ENCODE data around the gene RUSF1.
A peak's percentile ranks its signal among the peaks of the same experiment; 100 is the strongest.

Gene RUSF1

DNA sequence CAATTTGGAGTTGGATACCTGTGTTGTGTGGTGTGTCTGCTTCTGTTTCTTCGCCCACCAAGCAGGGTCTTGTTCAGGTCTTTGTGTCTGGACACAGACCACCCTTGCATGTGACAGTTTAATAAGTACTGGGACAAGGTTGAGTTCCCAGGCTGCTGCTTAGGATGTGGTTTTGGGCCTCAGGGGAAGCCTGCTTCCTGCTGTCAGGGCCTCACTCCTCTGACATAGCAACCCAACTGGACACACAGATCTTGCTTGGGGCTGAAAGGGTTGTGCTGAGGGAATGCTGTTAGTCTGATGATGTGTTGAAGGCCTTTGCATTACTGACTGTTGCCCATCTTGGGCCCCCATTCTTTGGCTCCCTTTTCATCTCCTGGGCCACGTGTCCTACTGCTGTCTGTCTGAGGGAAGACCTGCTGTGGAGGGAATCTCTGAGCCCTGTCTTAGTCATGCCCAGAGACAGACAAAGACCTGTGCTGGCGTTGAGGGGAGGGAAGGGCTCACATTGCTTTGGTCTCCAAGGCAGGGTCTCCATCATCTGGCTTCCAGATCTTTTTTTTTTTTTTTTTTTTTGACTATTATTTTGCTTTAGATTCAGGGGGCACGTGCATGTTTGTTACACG lies 40.9 kb downstream of the RUSF1 start:
- DNase-seq = no peak

DNA sequence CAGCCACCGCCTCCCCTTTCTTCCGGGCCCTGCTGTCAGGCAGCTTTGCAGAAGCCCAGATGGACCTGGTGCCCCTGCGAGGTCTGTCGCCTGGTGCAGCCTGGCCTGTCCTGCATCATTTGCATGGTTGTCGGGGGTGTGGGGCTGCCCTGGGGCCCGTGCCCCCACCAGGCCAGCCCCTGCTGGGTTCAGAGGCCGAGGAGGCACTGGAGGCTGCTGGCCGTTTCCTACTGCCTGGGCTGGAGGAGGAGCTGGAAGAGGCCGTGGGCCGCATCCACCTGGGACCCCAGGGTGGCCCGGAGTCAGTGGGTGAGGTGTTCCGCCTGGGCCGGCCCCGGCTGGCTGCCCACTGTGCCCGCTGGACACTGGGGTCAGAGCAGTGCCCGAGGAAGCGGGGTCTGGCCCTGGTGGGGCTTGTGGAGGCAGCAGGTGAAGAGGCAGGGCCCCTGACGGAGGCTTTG lies 41.8 kb downstream of the RUSF1 start:
- DNase-seq = no peak

DNA sequence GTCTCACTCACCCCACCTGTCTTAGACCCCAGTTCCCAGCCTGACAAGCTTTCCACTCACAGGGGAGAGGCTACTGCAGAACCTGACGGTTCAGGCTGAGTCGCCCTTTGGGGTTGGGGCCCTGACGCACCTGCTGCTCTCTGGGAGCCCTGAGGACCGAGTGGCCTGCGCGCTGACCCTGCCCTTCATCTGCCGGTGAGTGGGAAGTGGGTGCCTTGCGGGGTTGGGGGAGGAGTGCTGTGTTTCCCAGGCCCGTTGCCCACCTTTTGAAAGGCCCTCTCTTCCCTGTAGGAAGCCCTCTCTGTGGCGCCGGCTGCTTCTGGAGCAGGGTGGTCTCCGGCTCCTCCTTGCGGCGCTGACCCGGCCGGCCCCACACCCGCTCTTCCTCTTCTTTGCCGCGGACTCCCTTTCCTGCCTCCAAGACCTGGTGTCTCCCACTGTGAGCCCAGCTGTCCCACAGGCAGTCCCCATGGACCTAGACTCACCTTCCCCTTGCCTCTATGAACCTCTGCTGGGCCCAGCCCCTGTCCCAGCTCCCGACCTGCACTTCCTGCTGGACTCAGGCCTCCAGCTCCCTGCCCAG lies 42.3 kb downstream of the RUSF1 start:
- no peak for DNase-seq

GRCh38 chr16:31464781-31465260 lies 43.4 kb downstream of the RUSF1 start:
- no peak for DNase-seq

DNA sequence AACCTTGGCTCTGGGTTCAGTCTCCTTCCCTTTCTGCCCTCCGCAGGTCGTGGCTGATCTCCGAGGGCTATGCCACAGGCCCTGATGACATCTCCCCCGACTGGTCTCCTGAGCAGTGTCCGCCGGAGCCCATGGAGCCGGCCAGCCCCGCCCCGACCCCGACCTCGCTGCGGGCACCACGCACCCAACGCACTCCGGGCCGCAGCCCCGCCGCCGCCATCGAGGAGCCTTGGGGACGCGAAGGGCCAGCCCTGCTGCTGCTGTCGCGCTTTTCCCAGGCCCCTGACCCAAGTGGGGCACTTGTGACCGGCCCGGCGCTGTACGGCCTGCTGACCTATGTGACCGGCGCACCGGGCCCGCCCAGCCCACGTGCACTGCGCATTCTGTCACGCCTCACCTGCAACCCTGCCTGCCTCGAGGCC lies 43.8 kb downstream of the RUSF1 start:
- DNase-seq = no peak

DNA sequence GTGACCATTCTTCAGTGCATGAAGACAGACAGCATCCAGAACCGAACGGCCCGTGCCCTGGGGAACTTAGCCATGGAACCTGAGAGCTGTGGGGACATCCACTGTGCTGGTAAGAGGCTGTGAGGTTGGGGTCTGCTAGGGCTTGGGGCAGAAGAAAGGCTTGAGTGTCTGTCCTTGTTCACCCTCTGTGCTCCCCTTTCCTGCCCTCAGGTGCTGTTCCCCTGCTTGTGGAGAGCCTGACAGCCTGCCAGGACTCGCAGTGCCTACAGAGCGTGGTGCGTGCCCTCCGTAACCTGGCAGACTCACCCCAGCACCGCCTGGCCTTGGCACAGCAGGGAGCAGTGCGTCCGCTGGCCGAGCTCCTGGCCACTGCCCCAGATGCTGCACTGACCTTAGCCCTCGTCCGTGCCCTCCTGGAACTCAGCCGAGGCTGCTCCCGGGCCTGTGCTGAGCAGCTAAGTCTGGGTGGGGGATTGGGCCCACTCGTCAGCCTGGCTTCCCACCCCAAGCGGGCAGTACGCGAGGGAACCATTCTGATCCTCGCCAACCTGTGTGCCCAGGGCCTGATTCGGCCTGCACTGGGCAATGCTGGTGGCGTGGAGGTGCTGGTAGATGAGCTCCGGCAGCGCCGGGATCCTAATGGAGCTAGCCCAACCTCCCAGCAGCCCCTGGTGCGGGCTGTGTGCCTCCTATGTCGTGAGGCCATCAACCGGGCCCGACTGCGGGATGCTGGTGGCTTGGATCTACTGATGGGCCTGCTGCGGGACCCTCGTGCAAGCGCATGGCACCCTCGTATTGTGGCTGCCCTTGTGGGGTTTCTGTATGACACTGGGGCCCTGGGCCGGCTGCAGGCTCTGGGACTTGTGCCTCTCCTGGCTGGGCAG lies 46.0 kb downstream of the RUSF1 start:
- DNase-seq = no peak

- no peak for DNase-seq
Observed at GRCh38 chr16:31461201-31461920, 46.8 kb downstream of the RUSF1 start.

GRCh38 chr16:31460582-31461002 lies 47.6 kb downstream of the RUSF1 start:
- DNase-seq = no peak

DNA sequence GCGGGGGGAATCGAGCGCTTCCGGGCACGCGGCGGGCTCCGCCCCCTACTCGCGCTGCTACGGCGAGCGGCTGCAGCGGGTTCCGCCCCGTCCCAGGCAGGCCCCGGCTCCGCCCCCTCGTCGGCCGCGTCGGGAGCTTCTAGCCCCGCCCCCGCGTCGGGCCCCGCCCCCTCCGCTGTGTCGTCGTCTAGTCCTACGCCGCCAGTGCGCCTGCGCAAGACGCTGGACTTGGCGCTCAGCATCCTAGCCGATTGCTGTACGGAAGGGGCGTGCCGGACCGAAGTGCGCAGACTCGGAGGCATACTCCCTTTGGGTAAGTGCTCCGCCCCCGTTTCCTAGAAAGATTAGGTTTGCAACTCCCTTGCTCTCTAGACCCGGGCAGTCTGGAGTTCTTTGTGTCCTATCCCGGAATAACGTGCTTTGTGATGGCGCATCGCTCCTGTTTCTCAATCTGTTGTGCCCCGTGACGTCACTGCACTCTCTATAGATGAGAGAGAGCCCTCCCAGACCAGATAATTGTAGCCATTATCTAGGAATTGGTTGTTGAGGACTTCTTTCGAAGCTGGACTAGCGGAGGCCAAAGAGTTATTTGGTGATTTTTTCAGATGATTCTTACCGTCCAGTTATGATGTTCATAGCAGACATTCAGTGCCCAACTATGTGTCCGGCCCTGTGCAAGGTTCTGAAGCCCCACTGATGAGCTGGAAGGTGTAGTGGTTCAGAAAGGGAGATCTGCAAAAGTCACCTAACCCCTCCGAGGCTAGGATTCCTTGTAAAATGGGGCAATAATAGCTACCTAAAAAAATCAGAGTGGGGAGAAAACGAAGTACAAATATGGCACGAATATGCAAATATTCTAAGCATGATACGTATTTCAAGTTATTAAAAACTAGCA lies 48.3 kb downstream of the RUSF1 start:
- DNase-seq = peak; percentile 100

GRCh38 chr16:31458844-31459686 lies 49.1 kb downstream of the RUSF1 start, which contains the start of gene ARMC5:
TSS of gene ARMC5 (plus strand) at chr16:31459501. CDS start at chr16:31459525, 24 bp downstream.
- peak; percentile 98 for DNase-seq

DNA sequence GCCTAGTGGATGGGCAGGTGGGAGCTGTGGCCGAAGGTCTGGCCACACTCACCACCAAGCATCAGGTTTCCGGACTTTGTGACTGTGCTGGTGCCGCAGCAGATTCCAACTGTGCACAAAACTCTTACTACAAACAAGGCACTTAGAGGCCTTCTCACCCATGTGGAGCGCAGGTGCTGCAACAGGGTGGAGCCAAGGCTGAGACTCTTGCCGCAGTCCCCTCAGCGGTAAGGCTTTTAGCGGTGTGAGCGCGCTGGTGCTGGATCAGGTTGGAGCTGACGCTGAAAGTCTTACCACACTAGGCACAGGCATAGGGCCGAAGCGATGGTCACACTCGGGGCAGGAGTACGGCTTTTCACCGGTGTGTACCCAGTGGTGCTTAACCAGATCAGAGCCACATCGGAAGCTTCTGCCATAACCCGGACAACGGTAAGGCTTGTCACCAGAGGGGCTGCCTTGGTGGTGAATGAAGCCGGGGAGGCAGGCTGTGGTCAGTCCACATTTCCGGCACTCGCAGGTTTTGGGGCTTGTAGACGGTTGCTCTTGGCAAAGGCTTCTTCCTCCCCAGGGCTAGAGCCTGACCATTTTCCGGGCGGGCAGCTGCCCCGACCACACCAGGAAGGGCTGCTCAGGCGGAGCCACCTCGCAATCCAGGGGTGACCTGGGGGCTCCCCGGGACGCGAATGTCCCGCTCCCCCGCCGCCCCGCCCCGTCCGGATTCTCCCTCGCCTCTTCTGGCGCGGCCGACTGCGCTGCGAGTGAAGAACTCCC lies 49.9 kb downstream of the RUSF1 start:
- peak; percentile 57 for DNase-seq

GRCh38 chr16:31456988-31457360 lies 51.2 kb downstream of the RUSF1 start:
- DNase-seq = no peak

DNA sequence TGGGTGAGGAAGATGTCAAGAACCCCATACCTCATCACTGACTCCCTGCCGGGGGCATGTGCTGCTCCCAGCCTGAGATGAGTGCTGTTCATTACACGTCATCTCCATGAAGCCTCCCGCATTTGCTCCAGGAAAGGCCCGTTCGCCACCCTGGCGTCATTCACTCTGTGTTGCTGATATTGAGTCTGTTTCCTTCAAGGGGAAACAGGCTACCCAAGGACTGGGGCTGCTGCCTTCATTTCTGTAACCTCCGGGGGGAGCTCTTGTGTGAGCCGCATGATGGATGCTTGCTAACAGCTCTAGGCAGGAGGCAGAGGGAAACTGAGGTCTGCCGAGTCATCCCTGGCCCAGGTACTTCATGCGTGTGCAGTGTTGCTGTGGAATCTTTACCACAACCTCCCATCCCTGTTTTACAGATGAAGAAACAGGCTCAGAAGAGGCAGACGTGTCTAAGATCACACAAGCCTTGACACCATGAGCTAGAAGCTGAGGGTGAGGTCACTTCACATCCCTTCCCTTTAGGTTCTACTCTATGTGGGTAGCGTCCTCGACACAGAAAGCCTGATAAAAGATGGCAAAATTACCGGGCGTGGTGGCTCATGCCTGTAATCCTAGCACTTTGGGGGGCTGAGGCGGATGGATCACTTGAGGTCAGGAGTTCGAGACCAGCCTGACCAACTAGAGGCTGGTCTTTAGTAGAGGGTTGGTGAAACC lies 52.4 kb downstream of the RUSF1 start:
- DNase-seq = peak; percentile 49

- no peak for DNase-seq
Observed at GRCh38 chr16:31453255-31454204, 54.7 kb downstream of the RUSF1 start.

GRCh38 chr16:31452631-31453106 lies 55.5 kb downstream of the RUSF1 start:
- no peak for DNase-seq

DNA sequence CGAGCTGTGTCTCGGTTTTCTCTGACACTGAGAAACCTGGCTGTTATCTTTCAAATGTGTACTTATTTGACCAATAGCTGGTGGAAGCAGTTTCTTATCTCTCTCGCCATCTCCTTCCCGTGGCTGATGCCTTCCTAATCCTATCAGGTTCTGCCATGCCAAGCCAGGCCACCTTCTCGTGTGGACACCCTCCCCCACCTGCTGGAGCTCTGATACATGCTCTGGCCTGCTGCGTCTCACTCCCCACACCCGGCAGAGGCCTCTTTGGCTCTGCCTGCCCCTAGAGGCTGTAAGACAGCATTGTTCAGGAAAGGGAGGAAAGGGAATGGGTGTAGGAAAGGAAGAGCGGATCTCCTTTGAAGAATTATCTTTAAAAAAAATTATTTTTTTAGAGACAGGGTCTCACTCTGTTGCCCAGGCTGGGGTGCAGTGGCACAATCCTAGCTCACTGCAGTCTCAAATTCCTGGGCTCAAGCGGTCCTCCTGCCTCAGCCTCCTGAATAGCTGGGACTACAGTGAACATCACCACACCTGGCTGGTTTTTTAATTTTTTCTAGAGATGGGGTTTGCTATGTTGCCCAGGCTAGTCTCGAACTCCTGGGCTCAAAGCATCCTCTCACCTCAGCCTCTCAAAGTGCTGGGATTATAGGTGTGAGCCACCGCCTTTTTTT lies 56.4 kb downstream of the RUSF1 start:
- peak; percentile 39 for DNase-seq

DNA sequence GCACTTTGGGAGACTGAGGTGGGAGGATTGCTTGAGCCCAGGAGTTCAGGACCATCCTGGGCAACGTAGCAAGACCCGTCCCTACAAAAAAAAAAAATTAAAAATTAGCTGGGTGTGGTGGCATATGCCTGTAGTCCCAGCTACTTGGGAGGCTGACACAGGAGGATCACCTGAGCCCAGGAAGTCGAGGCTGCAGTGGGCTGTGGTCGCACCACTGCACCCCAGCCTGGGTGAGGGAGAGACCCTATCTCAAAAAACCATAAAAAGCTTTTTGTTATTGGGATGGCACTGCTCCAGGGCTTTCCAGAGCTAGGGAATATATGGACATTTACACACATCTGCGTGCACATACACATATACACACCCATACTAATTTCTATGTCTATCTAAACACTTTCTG lies 57.0 kb downstream of the RUSF1 start:
- DNase-seq = no peak

Measured in stimulated activated CD4-positive, alpha-beta T cell treated with anti-CD3 and anti-CD28 coated beads, Interleukin-15, amount 100 ng/mL, for 24 hours (primary cell).